Measurements from ENCODE around the gene DAPK2.

DNA sequence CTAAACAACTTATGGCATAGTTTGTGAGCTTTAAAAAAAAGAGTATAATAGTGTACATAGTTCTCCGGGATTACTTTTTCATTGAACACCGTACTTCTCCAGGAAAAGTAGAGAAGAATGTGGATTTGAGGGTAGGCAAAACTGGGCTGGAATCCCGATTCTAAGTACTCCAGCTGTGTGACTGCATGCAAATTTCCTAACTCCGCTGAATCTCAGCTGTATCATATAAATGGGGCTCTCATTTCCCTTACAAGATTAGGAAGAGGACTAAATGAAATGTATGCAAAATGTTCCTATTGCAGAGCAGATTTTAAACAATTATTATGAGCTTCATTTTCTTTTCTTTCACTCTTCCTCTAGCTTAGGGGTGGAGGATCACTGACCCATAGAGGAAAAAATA lies 142.2 kb downstream of the DAPK2 start:
- TF ChIP-seq, protein P1, sequence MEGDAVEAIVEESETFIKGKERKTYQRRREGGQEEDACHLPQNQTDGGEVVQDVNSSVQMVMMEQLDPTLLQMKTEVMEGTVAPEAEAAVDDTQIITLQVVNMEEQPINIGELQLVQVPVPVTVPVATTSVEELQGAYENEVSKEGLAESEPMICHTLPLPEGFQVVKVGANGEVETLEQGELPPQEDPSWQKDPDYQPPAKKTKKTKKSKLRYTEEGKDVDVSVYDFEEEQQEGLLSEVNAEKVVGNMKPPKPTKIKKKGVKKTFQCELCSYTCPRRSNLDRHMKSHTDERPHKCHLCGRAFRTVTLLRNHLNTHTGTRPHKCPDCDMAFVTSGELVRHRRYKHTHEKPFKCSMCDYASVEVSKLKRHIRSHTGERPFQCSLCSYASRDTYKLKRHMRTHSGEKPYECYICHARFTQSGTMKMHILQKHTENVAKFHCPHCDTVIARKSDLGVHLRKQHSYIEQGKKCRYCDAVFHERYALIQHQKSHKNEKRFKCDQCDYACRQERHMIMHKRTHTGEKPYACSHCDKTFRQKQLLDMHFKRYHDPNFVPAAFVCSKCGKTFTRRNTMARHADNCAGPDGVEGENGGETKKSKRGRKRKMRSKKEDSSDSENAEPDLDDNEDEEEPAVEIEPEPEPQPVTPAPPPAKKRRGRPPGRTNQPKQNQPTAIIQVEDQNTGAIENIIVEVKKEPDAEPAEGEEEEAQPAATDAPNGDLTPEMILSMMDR (conservative IDR thresholded peaks at IDR 0.05; ENCODE audit: low read depth, low read length), result no peak
- TF ChIP-seq, protein P2, sequence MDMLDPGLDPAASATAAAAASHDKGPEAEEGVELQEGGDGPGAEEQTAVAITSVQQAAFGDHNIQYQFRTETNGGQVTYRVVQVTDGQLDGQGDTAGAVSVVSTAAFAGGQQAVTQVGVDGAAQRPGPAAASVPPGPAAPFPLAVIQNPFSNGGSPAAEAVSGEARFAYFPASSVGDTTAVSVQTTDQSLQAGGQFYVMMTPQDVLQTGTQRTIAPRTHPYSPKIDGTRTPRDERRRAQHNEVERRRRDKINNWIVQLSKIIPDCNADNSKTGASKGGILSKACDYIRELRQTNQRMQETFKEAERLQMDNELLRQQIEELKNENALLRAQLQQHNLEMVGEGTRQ (IDR thresholded peaks at IDR 0.05; ENCODE audit: low read depth, low read length), result no peak
- TF ChIP-seq RAD21 (IDR thresholded peaks at IDR 0.05; ENCODE audit: low read length) (no peak), RFX5 (IDR thresholded peaks at IDR 0.05; ENCODE audit: low read depth, low read length) (no peak), POLR2A (IDR thresholded peaks at IDR 0.05; ENCODE audit: low read depth, low read length) (no peak), BHLHE40 (IDR thresholded peaks at IDR 0.05; ENCODE audit: low read depth, low read length) (no peak), SMC3 (IDR thresholded peaks at IDR 0.05; ENCODE audit: low read depth, low read length) (no peak), MXI1 (IDR thresholded peaks at IDR 0.05; ENCODE audit: borderline replicate concordance, low read depth, low read length) (no peak), FOS (IDR thresholded peaks at IDR 0.05; ENCODE audit: low read depth, low read length) (no peak), MAFK (IDR thresholded peaks at IDR 0.05; ENCODE audit: low read depth, low read length) (no peak), CHD1 (IDR thresholded peaks at IDR 0.05; ENCODE audit: low read depth, low read length) (no peak), NFE2L2 (IDR thresholded peaks at IDR 0.05; ENCODE audit: low read depth, low read length) (no peak), MAZ (IDR thresholded peaks at IDR 0.05; ENCODE audit: borderline replicate concordance, low read depth, low read length) (no peak), CEBPB (IDR thresholded peaks at IDR 0.05; ENCODE audit: low read depth, low read length) (no peak)
